Lung (tissue), 12 donors: ENCODE measurements around the gene HSPA1L. TPM values are rescaled to one million over a fixed set of nuclear protein-coding genes. Genes with fewer than 3 reads are reported as not detected.

Source experiments
- ATAC-seq: fragments of 200-7000 bp; cut with Tn5 transposase; one replicate; pipeline ENCODE4 v1.9.1; 2020; ENCODE audit warnings: moderate number of reproducible peaks; ENCODE audit not compliant: insufficient read depth, low FRiP score
- DNase-seq, 3 donors: peaks; one replicate each; pipeline ENCODE4 v3.0.0-alpha.2; 2013 to 2017
- H3K27ac ChIP-seq, 2 donors: one replicate each; pipeline ENCODE4 v1.5.1; 2013; ENCODE audit warnings: mild to moderate bottlenecking in 2 of 2, moderate library complexity in 2 of 2, control low read depth in 1 of 2, inconsistent platforms in 1 of 2, low read depth in 1 of 2, low read length in 1 of 2
- H3K27me3 ChIP-seq, 3 donors: one replicate each; pipeline ENCODE4 v1.5.1; 2013; ENCODE audit warnings: low read length in 2 of 3; ENCODE audit not compliant: control insufficient read depth in 3 of 3, insufficient read depth in 3 of 3
- H3K36me3 ChIP-seq, 4 donors: one replicate each; pipeline ENCODE4 v1.5.1; 2013; ENCODE audit warnings: low read length in 4 of 4, mild to moderate bottlenecking in 1 of 4, moderate library complexity in 1 of 4; ENCODE audit not compliant: control insufficient read depth in 4 of 4, insufficient read depth in 4 of 4
- H3K4me1 ChIP-seq, 5 donors: one replicate each; pipeline ENCODE4 v1.5.1; 2013; ENCODE audit warnings: low read length in 5 of 5, mild to moderate bottlenecking in 2 of 5, moderate library complexity in 1 of 5; ENCODE audit not compliant: control insufficient read depth in 5 of 5, insufficient read depth in 5 of 5
- H3K4me3 ChIP-seq: one replicate; pipeline ENCODE4 v1.5.1; 2013; ENCODE audit warnings: mild to moderate bottlenecking, control low read depth, moderate library complexity
- H3K9ac ChIP-seq, 2 donors: one replicate each; pipeline ENCODE4 v1.5.1; 2013; ENCODE audit warnings: low read length in 2 of 2, control low read depth in 1 of 2; ENCODE audit not compliant: insufficient read depth in 1 of 2
- H3K9me3 ChIP-seq, 4 donors: one replicate each; pipeline ENCODE4 v1.5.1; 2013; ENCODE audit warnings: low read length in 3 of 4, mild to moderate bottlenecking in 1 of 4, moderate library complexity in 1 of 4; ENCODE audit not compliant: control insufficient read depth in 4 of 4, insufficient read depth in 3 of 4
- WGBS, 2 donors: extraction: QIAGEN DNeasy Blood & Tissue Kit; methylation state at CpG; one replicate each; pipeline ENCODE4 v1.1.7; 2013; 5-methylcytosine and 5-hydroxymethylcytosine counted together
- polyA plus RNA-seq, 2 donors: library from polyadenylated mRNA; stranded (reverse); fragments of 200-250 nt; gene quantifications; one replicate each; pipeline ENCODE4 v1.2.1, GENCODE V29; 2013
- total RNA-seq, 2 donors: library from RNA; depleted of rRNA in 1 of 2; stranded (reverse); fragments of >200 nt in 1 of 2; gene quantifications; one replicate each; pipeline ENCODE4 v1.2.1, GENCODE V29; 2014 to 2021
- TF ChIP-seq, protein P1 (sequence below): IDR thresholded peaks from 2 replicates; pipeline ENCODE4 v1.5.1; 2012; ENCODE audit warnings: mild to moderate bottlenecking; ENCODE audit errors: control extremely low read depth, extremely low read depth
- donor health status: control.
- donor health status: control.
- donor health status: Bipolar disorder and iron deficiency.
- donor health status: healthy.
- donor health status: DM: yes; HTN: yes; CAD: no.

HSPA1L gene
- total and polyA plus RNA-seq, 4 donors: 1.0 to 2.3 (median 1.6) TPM

DNA sequence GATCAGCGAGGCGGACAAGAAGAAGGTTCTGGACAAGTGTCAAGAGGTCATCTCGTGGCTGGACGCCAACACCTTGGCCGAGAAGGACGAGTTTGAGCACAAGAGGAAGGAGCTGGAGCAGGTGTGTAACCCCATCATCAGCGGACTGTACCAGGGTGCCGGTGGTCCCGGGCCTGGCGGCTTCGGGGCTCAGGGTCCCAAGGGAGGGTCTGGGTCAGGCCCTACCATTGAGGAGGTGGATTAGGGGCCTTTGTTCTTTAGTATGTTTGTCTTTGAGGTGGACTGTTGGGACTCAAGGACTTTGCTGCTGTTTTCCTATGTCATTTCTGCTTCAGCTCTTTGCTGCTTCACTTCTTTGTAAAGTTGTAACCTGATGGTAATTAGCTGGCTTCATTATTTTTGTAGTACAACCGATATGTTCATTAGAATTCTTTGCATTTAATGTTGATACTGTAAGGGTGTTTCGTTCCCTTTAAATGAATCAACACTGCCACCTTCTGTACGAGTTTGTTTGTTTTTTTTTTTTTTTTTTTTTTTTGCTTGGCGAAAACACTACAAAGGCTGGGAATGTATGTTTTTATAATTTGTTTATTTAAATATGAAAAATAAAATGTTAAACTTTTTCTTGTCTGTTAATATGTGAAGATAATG, 14.7 kb upstream of the HSPA1L start:
- TF ChIP-seq, protein P1, sequence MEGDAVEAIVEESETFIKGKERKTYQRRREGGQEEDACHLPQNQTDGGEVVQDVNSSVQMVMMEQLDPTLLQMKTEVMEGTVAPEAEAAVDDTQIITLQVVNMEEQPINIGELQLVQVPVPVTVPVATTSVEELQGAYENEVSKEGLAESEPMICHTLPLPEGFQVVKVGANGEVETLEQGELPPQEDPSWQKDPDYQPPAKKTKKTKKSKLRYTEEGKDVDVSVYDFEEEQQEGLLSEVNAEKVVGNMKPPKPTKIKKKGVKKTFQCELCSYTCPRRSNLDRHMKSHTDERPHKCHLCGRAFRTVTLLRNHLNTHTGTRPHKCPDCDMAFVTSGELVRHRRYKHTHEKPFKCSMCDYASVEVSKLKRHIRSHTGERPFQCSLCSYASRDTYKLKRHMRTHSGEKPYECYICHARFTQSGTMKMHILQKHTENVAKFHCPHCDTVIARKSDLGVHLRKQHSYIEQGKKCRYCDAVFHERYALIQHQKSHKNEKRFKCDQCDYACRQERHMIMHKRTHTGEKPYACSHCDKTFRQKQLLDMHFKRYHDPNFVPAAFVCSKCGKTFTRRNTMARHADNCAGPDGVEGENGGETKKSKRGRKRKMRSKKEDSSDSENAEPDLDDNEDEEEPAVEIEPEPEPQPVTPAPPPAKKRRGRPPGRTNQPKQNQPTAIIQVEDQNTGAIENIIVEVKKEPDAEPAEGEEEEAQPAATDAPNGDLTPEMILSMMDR: peak; percentile 12
- ATAC-seq: no peak

DNA sequence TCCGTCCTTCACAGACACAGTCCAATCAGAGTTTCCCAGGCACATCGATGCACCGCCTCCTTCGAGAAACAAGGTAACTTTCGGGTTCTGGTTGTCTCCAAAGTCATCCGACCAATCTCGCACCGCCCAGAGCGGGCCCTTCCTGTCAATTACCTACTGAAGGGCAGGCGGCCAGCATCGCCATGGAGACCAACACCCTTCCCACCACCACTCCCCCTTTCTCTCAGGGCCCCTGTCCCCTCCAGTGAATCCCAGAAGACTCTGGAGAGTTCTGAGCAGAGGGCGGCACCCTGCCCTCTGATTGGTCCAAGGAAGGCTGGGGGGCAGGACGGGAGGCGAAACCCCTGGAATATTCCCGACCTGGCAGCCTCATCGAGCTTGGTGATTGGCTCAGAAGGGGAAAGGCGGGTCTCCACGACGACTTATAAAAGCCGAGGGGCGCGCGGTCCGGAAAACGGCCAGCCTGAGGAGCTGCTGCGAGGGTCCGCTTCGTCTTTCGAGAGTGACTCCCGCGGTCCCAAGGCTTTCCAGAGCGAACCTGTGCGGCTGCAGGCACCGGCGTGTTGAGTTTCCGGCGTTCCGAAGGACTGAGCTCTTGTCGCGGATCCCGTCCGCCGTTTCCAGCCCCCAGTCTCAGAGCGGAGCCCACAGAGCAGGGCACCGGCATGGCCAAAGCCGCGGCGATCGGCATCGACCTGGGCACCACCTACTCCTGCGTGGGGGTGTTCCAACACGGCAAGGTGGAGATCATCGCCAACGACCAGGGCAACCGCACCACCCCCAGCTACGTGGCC, 12.4 kb upstream of the HSPA1L start, which contains the start of gene HSPA1B:
HSPA1B (plus strand) TSS at position 453 of the 794 bp plus-strand sequence; CDS start at position 666, 213 bp downstream.
- peaks cover 0 to 25% (median 7%) of the 10 kb centered on the region in 5 donors for H3K4me1 ChIP-seq
- WGBS, 2 donors: 0 to 1% methylated on average over 46 to 52 of the region's 56 CpGs
- ATAC-seq (peak; percentile 92), DNase-seq (peak; percentile 100)
- H3K4me3 ChIP-seq: peak within 1 kb of the TSS; percentile 79
- H3K27ac ChIP-seq: peak within 1 kb of the TSS; percentile 96 to 99
- TF ChIP-seq, protein P1: no peak
- H3K9me3 ChIP-seq: no peaks in the 10 kb centered on the region
- no peaks in the 10 kb centered on the region for H3K36me3 ChIP-seq
- peak within 1 kb of the TSS; percentile 52 to 79 for H3K9ac ChIP-seq
- no peaks in the 10 kb centered on the region for H3K27me3 ChIP-seq

More for the DNA sequence above, 14.7 kb upstream of the HSPA1L start:
- H3K36me3 ChIP-seq: peaks cover 0 to under 1% (median 0%) of the 10 kb centered on the region in 4 donors
- peak in 2 of 3 donors; percentile 81 to 90 for DNase-seq
- H3K27me3 ChIP-seq: no peaks in the 10 kb centered on the region
- H3K27ac ChIP-seq: peak overlapping the region in 1 of 2 donors; percentile 28
- H3K4me1 ChIP-seq: peaks cover 0 to 23% (median 7%) of the 10 kb centered on the region in 5 donors
- whole genome bisulfite sequencing, 2 donors: 0 to 1% methylated on average over 15 of the region's 15 CpGs
- H3K4me3 ChIP-seq: peak overlapping the region; percentile 48
- no peaks in the 10 kb centered on the region for H3K9me3 ChIP-seq
- H3K9ac ChIP-seq: peak overlapping the region; percentile 8 to 78

DNA sequence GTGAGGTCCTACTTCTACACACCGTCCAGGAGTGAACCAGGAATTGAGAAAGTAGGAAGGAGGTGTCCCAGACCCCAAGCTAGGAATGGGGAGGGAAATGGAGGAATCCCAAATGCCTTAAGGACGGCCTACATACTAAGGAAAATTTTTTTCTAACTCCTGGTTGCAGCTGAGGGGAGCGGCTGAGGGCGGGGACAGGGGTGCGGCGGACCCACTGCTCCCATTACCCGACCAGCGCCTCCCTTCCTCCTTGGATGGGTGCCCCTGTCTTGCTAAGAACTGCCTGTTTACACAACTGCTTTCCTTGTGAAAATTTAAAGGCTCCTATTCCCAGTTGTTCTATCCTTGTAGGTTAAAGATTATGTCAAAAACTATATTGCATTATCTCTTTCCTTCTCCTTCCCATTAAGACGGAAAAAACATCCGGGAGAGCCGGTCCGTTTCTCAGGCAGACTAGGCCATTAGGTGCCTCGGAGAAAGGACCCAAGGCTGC, 11.8 kb upstream of the HSPA1L start:
- H3K9me3 ChIP-seq: no peaks in the 10 kb centered on the region
- peak overlapping the region; percentile 52 to 79 for H3K9ac ChIP-seq
- DNase-seq (peak in 2 of 3 donors; percentile 86 to 93), ATAC-seq (peak; percentile 35)
- 0 to 1% methylated on average over 13 of the region's 13 CpGs for WGBS, 2 donors
- H3K36me3 ChIP-seq: no peaks in the 10 kb centered on the region
- peaks cover 0 to 28% (median 7%) of the 10 kb centered on the region in 5 donors for H3K4me1 ChIP-seq
- peak overlapping the region; percentile 91 to 99 for H3K27ac ChIP-seq
- TF ChIP-seq, protein P1: no peak
- H3K4me3 ChIP-seq: peak overlapping the region; percentile 2
- H3K27me3 ChIP-seq: no peaks in the 10 kb centered on the region
